Measurements from ENCODE around the gene IP6K2. TPM values are rescaled to one million over a fixed set of nuclear protein-coding genes. Genes with fewer than 3 reads are reported as not detected.

IP6K2 gene
- total and polyA plus RNA-seq, 2 donors from 2014 or later, result 69.4 to 112 TPM

DNA sequence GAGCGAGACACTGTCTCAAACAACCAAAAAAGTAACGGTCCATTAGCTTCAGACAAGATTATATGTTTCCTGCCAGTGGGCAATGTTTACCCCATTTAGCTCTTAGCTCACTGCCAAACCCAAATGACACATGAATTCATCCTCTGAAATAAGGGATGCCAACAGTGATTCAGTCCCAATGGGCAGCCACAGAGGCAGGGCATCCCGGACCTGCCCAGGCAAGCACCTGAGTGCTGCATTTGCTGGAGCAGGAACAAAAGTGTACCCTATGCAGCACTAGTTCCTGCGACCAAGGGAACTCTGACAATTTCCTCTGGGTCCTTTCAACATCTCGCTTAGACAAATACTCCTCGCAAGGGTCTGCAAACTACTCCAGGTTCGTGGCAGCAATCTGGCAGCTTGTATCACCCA, 8.0 kb downstream of the IP6K2 start:
- H3K9ac ChIP-seq (ENCODE audit: low read length in 3 of 3), result no peak overlapping the region
- no peaks in the 10 kb centered on the region for H3K9me3 ChIP-seq (ENCODE audit: control insufficient read depth in 2 of 3, insufficient read depth in 1 of 3, low read length in 3 of 3)
- TF ChIP-seq, protein P1, sequence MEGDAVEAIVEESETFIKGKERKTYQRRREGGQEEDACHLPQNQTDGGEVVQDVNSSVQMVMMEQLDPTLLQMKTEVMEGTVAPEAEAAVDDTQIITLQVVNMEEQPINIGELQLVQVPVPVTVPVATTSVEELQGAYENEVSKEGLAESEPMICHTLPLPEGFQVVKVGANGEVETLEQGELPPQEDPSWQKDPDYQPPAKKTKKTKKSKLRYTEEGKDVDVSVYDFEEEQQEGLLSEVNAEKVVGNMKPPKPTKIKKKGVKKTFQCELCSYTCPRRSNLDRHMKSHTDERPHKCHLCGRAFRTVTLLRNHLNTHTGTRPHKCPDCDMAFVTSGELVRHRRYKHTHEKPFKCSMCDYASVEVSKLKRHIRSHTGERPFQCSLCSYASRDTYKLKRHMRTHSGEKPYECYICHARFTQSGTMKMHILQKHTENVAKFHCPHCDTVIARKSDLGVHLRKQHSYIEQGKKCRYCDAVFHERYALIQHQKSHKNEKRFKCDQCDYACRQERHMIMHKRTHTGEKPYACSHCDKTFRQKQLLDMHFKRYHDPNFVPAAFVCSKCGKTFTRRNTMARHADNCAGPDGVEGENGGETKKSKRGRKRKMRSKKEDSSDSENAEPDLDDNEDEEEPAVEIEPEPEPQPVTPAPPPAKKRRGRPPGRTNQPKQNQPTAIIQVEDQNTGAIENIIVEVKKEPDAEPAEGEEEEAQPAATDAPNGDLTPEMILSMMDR (IDR thresholded peaks at IDR 0.05; ENCODE audit: borderline replicate concordance, extremely low read depth, insufficient read depth), result no peak
- intact Hi-C loops (cut with DNase I), result no loop called here
- H3K4me1 ChIP-seq (ENCODE audit: control insufficient read depth in 2 of 3, insufficient read depth in 2 of 3, low read depth in 1 of 3, low read length in 3 of 3), result peaks cover 0 to 20% (median 13%) of the 10 kb centered on the region in 3 donors
- H3K27me3 ChIP-seq (ENCODE audit: control insufficient read depth, insufficient read depth, low read length), result no peaks in the 10 kb centered on the region
- no peak overlapping the region for H3K4me3 ChIP-seq (ENCODE audit: low read length in 3 of 3)
- H3K27ac ChIP-seq (ENCODE audit: low read depth in 2 of 2, low read length in 2 of 2), result no peak overlapping the region
- no peak for DNase-seq
- peaks cover 7 to 8% (median 7%) of the 10 kb centered on the region in 3 donors for H3K36me3 ChIP-seq (ENCODE audit: control insufficient read depth in 2 of 3, insufficient read depth in 3 of 3, low read length in 3 of 3)
- FAIRE-seq, result no peak

DNA sequence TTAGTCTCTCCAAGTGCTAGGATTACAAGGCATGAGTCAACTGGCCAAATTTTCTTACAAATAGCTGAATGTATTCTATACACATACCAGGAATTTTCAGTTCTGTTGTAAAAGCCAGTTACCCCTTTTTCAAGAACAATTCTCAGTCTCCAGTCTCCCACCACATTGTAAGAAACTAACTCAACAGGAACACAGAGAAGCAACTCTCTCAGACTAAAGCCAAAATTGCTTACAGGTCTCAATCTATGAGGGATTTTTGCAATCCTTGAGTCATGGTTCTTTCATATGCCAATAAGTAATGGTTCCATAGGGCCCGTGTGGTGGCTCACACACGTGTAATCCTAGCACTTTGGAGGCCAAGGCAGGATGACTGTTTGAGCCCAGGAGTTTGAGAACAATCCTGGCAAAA, 8.5 kb downstream of the IP6K2 start:
- no peak for FAIRE-seq
- H3K9me3 ChIP-seq (ENCODE audit: control insufficient read depth in 2 of 3, insufficient read depth in 1 of 3, low read length in 3 of 3), result no peaks in the 10 kb centered on the region
- DNase-seq, result no peak
- intact Hi-C loops (cut with DNase I), result no loop called here
- no peak overlapping the region for H3K4me3 ChIP-seq (ENCODE audit: low read length in 3 of 3)
- H3K9ac ChIP-seq (ENCODE audit: low read length in 3 of 3), result no peak overlapping the region
- TF ChIP-seq, protein P1 (IDR thresholded peaks at IDR 0.05; ENCODE audit: borderline replicate concordance, extremely low read depth, insufficient read depth), result no peak
- no peaks in the 10 kb centered on the region for H3K27me3 ChIP-seq (ENCODE audit: control insufficient read depth, insufficient read depth, low read length)
- H3K4me1 ChIP-seq (ENCODE audit: control insufficient read depth in 2 of 3, insufficient read depth in 2 of 3, low read depth in 1 of 3, low read length in 3 of 3), result peaks cover 0 to 20% (median 13%) of the 10 kb centered on the region in 3 donors
- no peak overlapping the region for H3K27ac ChIP-seq (ENCODE audit: low read depth in 2 of 2, low read length in 2 of 2)
- H3K36me3 ChIP-seq (ENCODE audit: control insufficient read depth in 2 of 3, insufficient read depth in 3 of 3, low read length in 3 of 3), result peaks cover 7 to 8% (median 7%) of the 10 kb centered on the region in 3 donors

DNA sequence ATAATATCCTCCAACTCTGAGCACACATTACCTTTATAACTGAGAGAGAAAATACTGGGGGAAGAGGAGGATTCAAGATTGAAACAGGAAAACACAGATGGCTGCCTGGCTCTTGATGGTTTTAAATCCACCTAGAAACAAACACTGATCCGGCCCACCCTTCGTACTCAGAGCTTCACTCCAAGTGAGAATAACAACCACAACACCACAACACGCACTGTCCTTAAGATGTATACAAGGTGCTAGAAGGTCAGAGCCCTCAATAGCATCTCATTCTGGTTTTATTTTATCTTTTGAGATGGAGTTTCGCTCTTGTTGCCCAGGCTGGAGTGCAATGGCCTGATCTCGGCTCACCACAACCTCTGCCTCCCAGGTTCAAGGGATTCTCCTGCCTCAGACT, 9.9 kb downstream of the IP6K2 start:
- Histone ChIP-seq H3K36me3 (ENCODE audit: control insufficient read depth in 2 of 3, insufficient read depth in 3 of 3, low read length in 3 of 3) (peaks cover 5 to 8% (median 7%) of the 10 kb centered on the region in 3 donors), H3K4me3 (ENCODE audit: low read length in 3 of 3) (no peak overlapping the region), H3K9ac (ENCODE audit: low read length in 3 of 3) (no peak overlapping the region), H3K27ac (ENCODE audit: low read depth in 2 of 2, low read length in 2 of 2) (no peak overlapping the region), H3K9me3 (ENCODE audit: control insufficient read depth in 2 of 3, insufficient read depth in 1 of 3, low read length in 3 of 3) (no peaks in the 10 kb centered on the region), H3K4me1 (ENCODE audit: control insufficient read depth in 2 of 3, insufficient read depth in 2 of 3, low read depth in 1 of 3, low read length in 3 of 3) (peaks cover 0 to 17% (median 7%) of the 10 kb centered on the region in 3 donors), H3K27me3 (ENCODE audit: control insufficient read depth, insufficient read depth, low read length) (no peaks in the 10 kb centered on the region)
- TF ChIP-seq, protein P1 (IDR thresholded peaks at IDR 0.05; ENCODE audit: borderline replicate concordance, extremely low read depth, insufficient read depth), result no peak
- intact Hi-C loops (cut with DNase I), result no loop called here
- DNase-seq (no peak), FAIRE-seq (no peak)

Measured in kidney (tissue), 14 donors.